IMR-90 (cell line): ENCODE measurements around the gene IQCC. TPM values are rescaled to one million over a fixed set of nuclear protein-coding genes. Genes with fewer than 3 reads are reported as not detected.

Experiments used
- ATAC-seq: fragments of 200-7000 bp; cut with Tn5 transposase; 2 replicates; pipeline ENCODE4 v1.9.1; 2020; ENCODE audit warnings: low read depth, mild to moderate bottlenecking, moderate library complexity
- BruUV-seq: library from RNA; stranded (reverse); fragments of 400-500 nt; replicated peaks from 2 replicates; lab custom pipeline; 2021; lab: Mats Ljungman, UMichigan
- CTCF ChIA-PET: fragments of 300-600 bp; formaldehyde crosslinking; extraction: SDS; loops from one replicate; lab custom pipeline; 2021; ENCODE audit warnings: antibody characterized with exemption; lab: Yijun Ruan, JAX
- POLR2A ChIA-PET: fragments of 300-600 bp; sonication (Branson Sonifier 250); formaldehyde crosslinking; loops from one replicate; lab custom pipeline; 2022; ENCODE audit warnings: antibody characterized with exemption; ENCODE audit not compliant: unreplicated experiment; lab: Charles Lee
- DNase-seq: peaks from one replicate; pipeline ENCODE4 v3.0.0; 2013
- H2AFZ ChIP-seq: replicated peaks from 2 replicates; pipeline ENCODE3; 2013; ENCODE audit warnings: low read length, mild to moderate bottlenecking; ENCODE audit not compliant: poor library complexity
- H2AK5ac ChIP-seq: 2 replicates; pipeline ENCODE4 v1.6.1; 2013; ENCODE audit warnings: low read depth, low read length, inconsistent platforms
- H2AK9ac ChIP-seq: replicated peaks from 2 replicates; pipeline ENCODE3; 2013; ENCODE audit warnings: mild to moderate bottlenecking, low read depth, low read length, moderate library complexity; ENCODE audit not compliant: poor library complexity
- H2BK120ac ChIP-seq: 2 replicates; pipeline ENCODE4 v1.6.1; 2013; ENCODE audit warnings: low read depth, low read length, inconsistent platforms
- H2BK15ac ChIP-seq: 3 replicates; pipeline ENCODE4 v1.6.1; 2013; ENCODE audit warnings: low read depth, low read length, inconsistent platforms
- H2BK20ac ChIP-seq: 2 replicates; pipeline ENCODE4 v1.6.1; 2013; ENCODE audit warnings: low read depth, mild to moderate bottlenecking, inconsistent platforms, low read length, moderate library complexity
- H2BK5ac ChIP-seq: 2 replicates; pipeline ENCODE4 v1.6.1; 2013; ENCODE audit warnings: mild to moderate bottlenecking, low read depth, low read length, inconsistent platforms; ENCODE audit not compliant: poor library complexity, severe bottlenecking
- H3K14ac ChIP-seq: replicated peaks from 2 replicates; pipeline ENCODE4 v1.6.1; 2013; ENCODE audit warnings: low read depth, low read length, inconsistent platforms
- H3K18ac ChIP-seq: 2 replicates; pipeline ENCODE4 v1.6.1; 2013; ENCODE audit warnings: low read depth, low read length, control low read depth
- H3K23ac ChIP-seq: 2 replicates; pipeline ENCODE4 v1.6.1; 2013; ENCODE audit warnings: low read depth, low read length, inconsistent platforms
- H3K27ac ChIP-seq: 2 replicates; pipeline ENCODE4 v1.5.1; 2013; ENCODE audit warnings: mild to moderate bottlenecking, control low read depth, low read length; ENCODE audit not compliant: insufficient read depth
- H3K27me3 ChIP-seq: 2 replicates; pipeline ENCODE4 v1.6.1; 2013; ENCODE audit warnings: low read length; ENCODE audit not compliant: control insufficient read depth, insufficient read depth
- H3K36me3 ChIP-seq: 2 replicates; pipeline ENCODE4 v1.6.1; 2013; ENCODE audit warnings: low read length, mixed read lengths; ENCODE audit not compliant: control insufficient read depth, insufficient read depth
- H3K4ac ChIP-seq: 2 replicates; pipeline ENCODE4 v1.6.1; 2013; ENCODE audit warnings: low read depth, low read length, inconsistent platforms
- H3K4me1 ChIP-seq: 2 replicates; pipeline ENCODE4 v1.6.1; 2013; ENCODE audit warnings: low read length, mixed read lengths; ENCODE audit not compliant: control insufficient read depth, insufficient read depth
- H3K4me2 ChIP-seq: 2 replicates; pipeline ENCODE4 v1.6.1; 2013; ENCODE audit warnings: low read depth, mild to moderate bottlenecking, control low read depth, low read length, moderate library complexity
- H3K4me3 ChIP-seq: 2 replicates; pipeline ENCODE4 v1.5.1; 2013; ENCODE audit warnings: low read depth, mild to moderate bottlenecking, control low read depth, low read length, moderate library complexity; ENCODE audit not compliant: insufficient read depth
- H3K56ac ChIP-seq: 2 replicates; pipeline ENCODE4 v1.6.1; 2013; ENCODE audit warnings: low read length, inconsistent platforms; ENCODE audit not compliant: insufficient read depth; ENCODE audit errors: extremely low read depth
- H3K79me1 ChIP-seq, 2 experiments: 2 replicates each; pipeline ENCODE4 v1.6.1; 2013; ENCODE audit warnings: low read length in 2 of 2, inconsistent platforms in 1 of 2, low read depth in 1 of 2
- H3K9ac ChIP-seq: 2 replicates; pipeline ENCODE4 v1.6.1; 2013; ENCODE audit warnings: low read depth, low read length, control low read depth
- H3K9me1 ChIP-seq: 2 replicates; pipeline ENCODE4 v1.6.1; 2013; ENCODE audit warnings: low read length, inconsistent platforms; ENCODE audit not compliant: insufficient read depth
- H3K9me3 ChIP-seq: 2 replicates; pipeline ENCODE4 v1.6.1; 2013; ENCODE audit warnings: low read length; ENCODE audit not compliant: control insufficient read depth, insufficient read depth
- H4K20me1 ChIP-seq: 2 replicates; pipeline ENCODE4 v1.6.1; 2013; ENCODE audit warnings: low read length, inconsistent platforms; ENCODE audit not compliant: insufficient read depth
- H4K5ac ChIP-seq: 2 replicates; pipeline ENCODE4 v1.6.1; 2013; ENCODE audit warnings: mild to moderate bottlenecking, low read depth, low read length, control low read depth
- H4K8ac ChIP-seq, 2 experiments: 2 replicates each; pipeline ENCODE4 v1.6.1; 2013; ENCODE audit warnings: low read depth in 2 of 2, low read length in 2 of 2, control low read depth in 1 of 2, inconsistent platforms in 1 of 2
- H4K91ac ChIP-seq: 2 replicates; pipeline ENCODE4 v1.6.1; 2013; ENCODE audit warnings: low read depth, low read length, inconsistent platforms; ENCODE audit not compliant: insufficient read depth
- BHLHE40 ChIP-seq: fragments of 150-350 bp; IDR thresholded peaks from 2 replicates; pipeline ENCODE4 v1.6.1; 2016; ENCODE audit warnings: mild to moderate bottlenecking, low read depth, low read length
- CEBPB ChIP-seq: IDR thresholded peaks from 2 replicates; pipeline ENCODE4 v1.6.1; 2012; ENCODE audit warnings: low read depth, low read length, improper control_type of control experiment
- CTCF ChIP-seq: conservative IDR thresholded peaks from 2 replicates; pipeline ENCODE4 v1.5.1; 2012; ENCODE audit warnings: mild to moderate bottlenecking, low read depth, low read length, improper control_type of control experiment
- FOS ChIP-seq: fragments of 150-350 bp; IDR thresholded peaks from 2 replicates; pipeline ENCODE4 v1.6.1; 2016; ENCODE audit warnings: low read depth, low read length
- MAZ ChIP-seq: IDR thresholded peaks from 2 replicates; pipeline ENCODE4 v1.6.1; 2012; ENCODE audit warnings: low read depth, mild to moderate bottlenecking, low read length, improper control_type of control experiment, moderate library complexity, borderline replicate concordance
- NFE2L2 ChIP-seq: fragments of 150-350 bp; IDR thresholded peaks from 2 replicates; pipeline ENCODE4 v1.6.1; 2016; ENCODE audit warnings: low read depth, mild to moderate bottlenecking, low read length
- RCOR1 ChIP-seq: IDR thresholded peaks from 2 replicates; pipeline ENCODE4 v1.6.1; 2012; ENCODE audit warnings: mild to moderate bottlenecking, low read length, improper control_type of control experiment; ENCODE audit not compliant: insufficient replicate concordance
- USF2 ChIP-seq: fragments of 150-350 bp; IDR thresholded peaks from 2 replicates; pipeline ENCODE4 v1.6.1; 2017; ENCODE audit warnings: mild to moderate bottlenecking, antibody characterized with exemption, low read length, low read depth
- WGBS, 2 experiments: methylation state at CpG; one replicate each; pipeline versions ENCODE4 v1.1.5 to v1.1.7; 2013; ENCODE audit warnings: missing lambda C conversion rate in 2 of 2; ENCODE audit not compliant: insufficient read length in 1 of 2; ENCODE audit errors: extremely low coverage in 2 of 2; 5-methylcytosine and 5-hydroxymethylcytosine counted together
- dilution Hi-C: fragments of 300-500 bp; cut with HindIII; formaldehyde crosslinking; loops from one replicate; pipeline ENCODE4 v1.14.3; 2018; ENCODE audit warnings: low sequenced_read_pairs; ENCODE audit not compliant: unreplicated experiment
- in situ Hi-C: fragments of 300-500 bp; cut with MboI; formaldehyde crosslinking; loops from 3 replicates; pipeline ENCODE4 v1.14.3; 2019; ENCODE audit warnings: low sequenced_read_pairs, inconsistent platforms, mixed read lengths
- intact Hi-C: fragments of 100-400 bp; cut with micrococcal nuclease; formaldehyde crosslinking; loops from 2 replicates; pipeline ENCODE4 v1.10.0; 2022
- polyA plus RNA-seq, 3 experiments: library from polyadenylated mRNA; depleted of rRNA; stranded (reverse); fragments of >200 nt; gene quantifications; 2 replicates each; pipeline ENCODE4 v1.2.3, GENCODE V29; 2012; ENCODE audit warnings: low replicate concordance in 1 of 3
- total RNA-seq: library from RNA; depleted of rRNA; stranded (reverse); fragments of >200 nt; gene quantifications from 2 replicates; pipeline ENCODE4 v1.2.3, GENCODE V29; 2012

The IQCC gene
- total and polyA plus RNA-seq, 2 of the 4 experiments (the other 2 are of a cell fraction): 1.6 to 2.2 TPM

GRCh38 chr1:32170991-32171390, 34.5 kb upstream of the IQCC start:
- Histone ChIP-seq H3K9ac (no peak overlapping the region), H3K4me3 (no peak overlapping the region), H4K8ac (no peak overlapping the region), H3K9me1 (peaks cover 13% of the 10 kb centered on the region), H2AFZ (no peak overlapping the region), H3K18ac (no peak overlapping the region), H2BK5ac (no peak overlapping the region), H4K20me1 (no peaks in the 10 kb centered on the region; the same call in 1 of the 2 replicates), H2BK20ac (no peak overlapping the region), H3K36me3 (peaks cover 63% of the 10 kb centered on the region), H2AK9ac (no peak overlapping the region), H2BK120ac (no peak overlapping the region), H3K14ac (no peak overlapping the region), H3K27me3 (no peaks in the 10 kb centered on the region), H4K91ac (no peak overlapping the region), H2BK15ac (no peak overlapping the region), H3K4me2 (no peak overlapping the region), H3K9me3 (no peaks in the 10 kb centered on the region), H3K79me1 (peaks cover 7 to 24% of the 10 kb centered on the region in 2 experiments), H3K56ac (no peak overlapping the region), H4K5ac (no peak overlapping the region), H3K23ac (no peak overlapping the region), H3K27ac (no peak overlapping the region), H3K4me1 (no peaks in the 10 kb centered on the region; the same call in 1 of the 2 replicates), H3K4ac (no peak overlapping the region), H2AK5ac (no peak overlapping the region)
- ATAC-seq: no peak
- CTCF ChIA-PET: no interaction called here
- POLR2A ChIA-PET: no interaction called here
- in situ Hi-C loops: no loop called here
- intact Hi-C loops: no loop called here
- no CpG with 5 or more reads among the region's 4 CpGs for WGBS, 2 experiments
- no peak for DNase-seq
- dilution Hi-C loops: no loop called here
- BruUV-seq: no TSS peak
- no peak for TF ChIP-seq CEBPB
- no peak for TF ChIP-seq CTCF
- no peak for TF ChIP-seq MAZ
- TF ChIP-seq NFE2L2: no peak
- TF ChIP-seq USF2: no peak
- TF ChIP-seq RCOR1: no peak
- no peak for TF ChIP-seq BHLHE40
- TF ChIP-seq FOS: no peak
